NB4 (cell line): ENCODE results near the gene ANKRD13C.

ENCODE experiments used
- MYC ChIP-seq: IDR thresholded peaks from 2 replicates; pipeline ENCODE4 v1.6.1; 2011; ENCODE audit warnings: low read depth, low read length
- POLR2A ChIP-seq: IDR thresholded peaks from 2 replicates; pipeline ENCODE4 v1.6.1; 2011; ENCODE audit warnings: mild to moderate bottlenecking; ENCODE audit not compliant: insufficient read length; ENCODE audit errors: extremely low read depth
- TF ChIP-seq, protein P1 (sequence below): IDR thresholded peaks from one replicate; pipeline ENCODE4 v1.5.1; 2012; ENCODE audit warnings: low read depth, low read length
- TF ChIP-seq, protein P2 (sequence below): IDR thresholded peaks from 2 replicates; pipeline ENCODE4 v1.6.1; 2011; ENCODE audit warnings: low read depth, low read length

- TF ChIP-seq, protein P1, sequence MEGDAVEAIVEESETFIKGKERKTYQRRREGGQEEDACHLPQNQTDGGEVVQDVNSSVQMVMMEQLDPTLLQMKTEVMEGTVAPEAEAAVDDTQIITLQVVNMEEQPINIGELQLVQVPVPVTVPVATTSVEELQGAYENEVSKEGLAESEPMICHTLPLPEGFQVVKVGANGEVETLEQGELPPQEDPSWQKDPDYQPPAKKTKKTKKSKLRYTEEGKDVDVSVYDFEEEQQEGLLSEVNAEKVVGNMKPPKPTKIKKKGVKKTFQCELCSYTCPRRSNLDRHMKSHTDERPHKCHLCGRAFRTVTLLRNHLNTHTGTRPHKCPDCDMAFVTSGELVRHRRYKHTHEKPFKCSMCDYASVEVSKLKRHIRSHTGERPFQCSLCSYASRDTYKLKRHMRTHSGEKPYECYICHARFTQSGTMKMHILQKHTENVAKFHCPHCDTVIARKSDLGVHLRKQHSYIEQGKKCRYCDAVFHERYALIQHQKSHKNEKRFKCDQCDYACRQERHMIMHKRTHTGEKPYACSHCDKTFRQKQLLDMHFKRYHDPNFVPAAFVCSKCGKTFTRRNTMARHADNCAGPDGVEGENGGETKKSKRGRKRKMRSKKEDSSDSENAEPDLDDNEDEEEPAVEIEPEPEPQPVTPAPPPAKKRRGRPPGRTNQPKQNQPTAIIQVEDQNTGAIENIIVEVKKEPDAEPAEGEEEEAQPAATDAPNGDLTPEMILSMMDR, result no peak
- TF ChIP-seq POLR2A, result no peak
- TF ChIP-seq MYC, result no peak
- TF ChIP-seq, protein P2, sequence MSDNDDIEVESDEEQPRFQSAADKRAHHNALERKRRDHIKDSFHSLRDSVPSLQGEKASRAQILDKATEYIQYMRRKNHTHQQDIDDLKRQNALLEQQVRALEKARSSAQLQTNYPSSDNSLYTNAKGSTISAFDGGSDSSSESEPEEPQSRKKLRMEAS, result no peak
Measured at GRCh38 chr1:70210820-70211219, 143.7 kb downstream of the ANKRD13C start.
